RWPE2 (cell line): ENCODE results near the gene CHGA.

Experiments used
- ATAC-seq: fragments of 200-7000 bp; cut with Tn5 transposase; 3 replicates; pipeline ENCODE4 v1.9.1; 2021; ENCODE audit warnings: low read depth
- DNase-seq: peaks from one replicate; pipeline ENCODE4 v3.0.0-alpha.2; 2020; ENCODE audit warnings: low spot score
- H3K27ac ChIP-seq: fragments of 450-650 bp; 2 replicates; pipeline ENCODE4 v1.5.1; 2017; ENCODE audit warnings: mild to moderate bottlenecking; ENCODE audit not compliant: poor library complexity, severe bottlenecking
- H3K27me3 ChIP-seq: fragments of 250-450 bp; sonication (Bioruptor Pico); 2 replicates; pipeline ENCODE4 v1.5.1; 2021; ENCODE audit warnings: mild to moderate bottlenecking, moderate library complexity; ENCODE audit not compliant: insufficient read depth, poor library complexity, severe bottlenecking
- H3K36me3 ChIP-seq: fragments of 250-450 bp; sonication (Bioruptor Pico); 2 replicates; pipeline ENCODE4 v1.5.1; 2020; ENCODE audit warnings: low read depth, mild to moderate bottlenecking, moderate library complexity
- H3K4me1 ChIP-seq: fragments of 250-450 bp; sonication (Bioruptor Pico); 2 replicates; pipeline ENCODE4 v1.5.1; 2021; ENCODE audit warnings: mild to moderate bottlenecking, moderate library complexity; ENCODE audit not compliant: insufficient read depth, poor library complexity, severe bottlenecking
- H3K4me3 ChIP-seq: fragments of 250-450 bp; sonication (Bioruptor Pico); 2 replicates; pipeline ENCODE4 v1.5.1; 2021; ENCODE audit warnings: mild to moderate bottlenecking, moderate library complexity; ENCODE audit not compliant: severe bottlenecking
- H3K9me3 ChIP-seq: fragments of 250-450 bp; sonication (Bioruptor Pico); 2 replicates; pipeline ENCODE4 v1.5.1; 2021; ENCODE audit warnings: mild to moderate bottlenecking, moderate library complexity; ENCODE audit not compliant: severe bottlenecking
- CTCF ChIP-seq: fragments of 450-650 bp; IDR thresholded peaks from one replicate; pipeline ENCODE4 v1.5.1; 2017; ENCODE audit warnings: mild to moderate bottlenecking, moderate library complexity; ENCODE audit not compliant: poor library complexity, severe bottlenecking

CHGA gene

GRCh38 chr14:92962831-92963095 lies 39.8 kb downstream of the CHGA start:
- ATAC-seq: no peak
- no peak for DNase-seq
- Histone ChIP-seq H3K4me1 (peaks cover 13% of the 10 kb centered on the region), H3K4me3 (no peak overlapping the region), H3K27ac (no peak overlapping the region), H3K9me3 (no peaks in the 10 kb centered on the region), H3K36me3 (peaks cover 37% of the 10 kb centered on the region), H3K27me3 (no peaks in the 10 kb centered on the region)
- no peak for TF ChIP-seq CTCF

- Histone ChIP-seq H3K27me3 (no peaks in the 10 kb centered on the region), H3K4me1 (peaks cover 13% of the 10 kb centered on the region), H3K4me3 (no peak overlapping the region), H3K9me3 (no peaks in the 10 kb centered on the region), H3K36me3 (peaks cover 30% of the 10 kb centered on the region), H3K27ac (peak overlapping the region; percentile 16)
- ATAC-seq: no peak
- DNase-seq: no peak
- TF ChIP-seq CTCF: no peak
These were observed 40.6 kb downstream of the CHGA start for GRCh38 chr14:92963301-92964123.

GRCh38 chr14:92964124-92965109 lies 41.5 kb downstream of the CHGA start:
- H3K4me1 ChIP-seq: peaks cover 13% of the 10 kb centered on the region
- H3K36me3 ChIP-seq: peaks cover 23% of the 10 kb centered on the region
- ATAC-seq (no peak), DNase-seq (no peak)
- TF ChIP-seq CTCF: no peak
- peak overlapping the region; percentile 16 for H3K27ac ChIP-seq
- H3K9me3 ChIP-seq: no peaks in the 10 kb centered on the region
- no peak overlapping the region for H3K4me3 ChIP-seq
- H3K27me3 ChIP-seq: no peaks in the 10 kb centered on the region

- no peak for TF ChIP-seq CTCF
- H3K9me3 ChIP-seq: no peaks in the 10 kb centered on the region
- no peak for DNase-seq
- H3K4me1 ChIP-seq: peaks cover 13% of the 10 kb centered on the region
- H3K27me3 ChIP-seq: no peaks in the 10 kb centered on the region
- no peak overlapping the region for H3K4me3 ChIP-seq
- H3K36me3 ChIP-seq: peaks cover 17% of the 10 kb centered on the region
- H3K27ac ChIP-seq: no peak overlapping the region
- no peak for ATAC-seq
These were observed 42.3 kb downstream of the CHGA start for GRCh38 chr14:92965281-92965680.
